ENCODE data around the gene TSHR. TPM values are rescaled to one million over a fixed set of nuclear protein-coding genes. Genes with fewer than 3 reads are reported as not detected.

The TSHR gene
- total RNA-seq, 1 donor = not detected

- H3K4me3 ChIP-seq (ENCODE audit: low read depth, low read length) = no peak overlapping the region
- DNase-seq (ENCODE audit: low read depth) = no peak
- TF ChIP-seq, protein P1, sequence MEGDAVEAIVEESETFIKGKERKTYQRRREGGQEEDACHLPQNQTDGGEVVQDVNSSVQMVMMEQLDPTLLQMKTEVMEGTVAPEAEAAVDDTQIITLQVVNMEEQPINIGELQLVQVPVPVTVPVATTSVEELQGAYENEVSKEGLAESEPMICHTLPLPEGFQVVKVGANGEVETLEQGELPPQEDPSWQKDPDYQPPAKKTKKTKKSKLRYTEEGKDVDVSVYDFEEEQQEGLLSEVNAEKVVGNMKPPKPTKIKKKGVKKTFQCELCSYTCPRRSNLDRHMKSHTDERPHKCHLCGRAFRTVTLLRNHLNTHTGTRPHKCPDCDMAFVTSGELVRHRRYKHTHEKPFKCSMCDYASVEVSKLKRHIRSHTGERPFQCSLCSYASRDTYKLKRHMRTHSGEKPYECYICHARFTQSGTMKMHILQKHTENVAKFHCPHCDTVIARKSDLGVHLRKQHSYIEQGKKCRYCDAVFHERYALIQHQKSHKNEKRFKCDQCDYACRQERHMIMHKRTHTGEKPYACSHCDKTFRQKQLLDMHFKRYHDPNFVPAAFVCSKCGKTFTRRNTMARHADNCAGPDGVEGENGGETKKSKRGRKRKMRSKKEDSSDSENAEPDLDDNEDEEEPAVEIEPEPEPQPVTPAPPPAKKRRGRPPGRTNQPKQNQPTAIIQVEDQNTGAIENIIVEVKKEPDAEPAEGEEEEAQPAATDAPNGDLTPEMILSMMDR (IDR thresholded peaks at IDR 0.05; ENCODE audit: insufficient read depth, low read depth, low read length) = no peak
These were observed 23.0 kb downstream of the TSHR start for GRCh38 chr14:80978403-80978802.

DNA sequence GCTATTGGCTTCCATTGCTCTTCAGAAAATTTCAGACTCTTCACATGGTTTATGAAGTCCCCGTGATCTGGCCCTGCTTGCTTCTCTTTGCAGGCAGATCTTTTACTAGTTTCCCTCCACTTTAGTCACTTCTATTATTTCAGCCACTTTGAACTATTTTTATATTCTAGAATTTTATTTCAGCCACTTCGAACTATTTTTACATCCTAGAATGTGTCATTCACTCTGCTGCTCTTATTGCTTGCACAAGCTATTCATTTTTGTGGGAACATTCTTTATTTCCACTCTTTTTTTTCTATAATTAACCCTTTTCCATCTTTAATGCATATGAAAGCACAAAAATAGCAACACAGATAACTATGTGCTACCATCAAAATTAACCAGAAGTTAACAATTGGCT is 24.5 kb downstream of the TSHR start:
- no peak for DNase-seq (ENCODE audit: low read depth)
- H3K4me3 ChIP-seq (ENCODE audit: low read depth, low read length) = no peak overlapping the region

GRCh38 chr14:80981156-80981555 is 25.7 kb downstream of the TSHR start:
- no peak for DNase-seq (ENCODE audit: low read depth)
- TF ChIP-seq, protein P1 (IDR thresholded peaks at IDR 0.05; ENCODE audit: insufficient read depth, low read depth, low read length) = no peak
- no peak overlapping the region for H3K4me3 ChIP-seq (ENCODE audit: low read depth, low read length)

More for the DNA sequence above, 24.5 kb downstream of the TSHR start:
- TF ChIP-seq, protein P1 (IDR thresholded peaks at IDR 0.05; ENCODE audit: insufficient read depth, low read depth, low read length) = no peak

GRCh38 chr14:80981673-80982072 is 26.3 kb downstream of the TSHR start:
- no peak for DNase-seq (ENCODE audit: low read depth)
- no peak overlapping the region for H3K4me3 ChIP-seq (ENCODE audit: low read depth, low read length)
- TF ChIP-seq, protein P1 (IDR thresholded peaks at IDR 0.05; ENCODE audit: insufficient read depth, low read depth, low read length) = no peak

GRCh38 chr14:80982711-80983110 is 27.3 kb downstream of the TSHR start:
- DNase-seq (ENCODE audit: low read depth) = no peak
- TF ChIP-seq, protein P1 (IDR thresholded peaks at IDR 0.05; ENCODE audit: insufficient read depth, low read depth, low read length) = no peak
- no peak overlapping the region for H3K4me3 ChIP-seq (ENCODE audit: low read depth, low read length)

DNA sequence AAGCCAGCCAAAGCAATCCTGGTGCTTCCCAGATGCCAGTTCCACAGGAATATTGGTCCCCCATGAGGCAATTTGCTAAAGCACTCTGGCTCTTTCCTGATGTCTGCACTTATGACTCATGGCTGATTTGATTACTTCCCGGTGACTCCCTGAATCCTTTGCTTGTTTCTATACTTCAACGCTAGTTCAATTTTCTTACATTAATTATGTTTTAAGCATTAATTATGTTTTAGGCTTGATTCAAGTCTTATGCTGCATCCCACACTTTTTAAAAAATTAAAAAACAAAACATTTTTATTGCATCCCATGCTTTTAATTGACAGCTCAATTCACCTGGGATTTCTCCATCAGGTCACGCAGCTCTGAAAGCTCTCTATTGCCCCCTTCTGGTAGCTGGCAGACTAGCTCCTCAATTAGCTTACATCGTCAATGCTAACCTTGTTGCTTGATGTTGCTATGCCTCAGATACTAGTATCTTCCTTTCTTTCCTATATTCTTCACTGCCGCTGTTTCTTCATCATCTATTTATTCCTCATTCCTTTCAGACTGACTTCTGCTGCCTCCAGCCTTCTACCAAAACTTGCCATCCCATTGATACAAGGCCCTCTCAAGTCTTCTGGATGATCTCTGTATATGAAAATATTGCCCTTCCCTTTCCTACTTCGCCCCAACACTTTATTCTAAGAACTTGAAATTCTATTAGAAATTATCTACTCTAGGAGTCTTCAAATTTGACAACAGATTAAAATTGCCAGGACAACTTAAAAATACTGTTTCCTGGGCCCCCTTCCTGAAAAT is 32.0 kb downstream of the TSHR start:
- peak; percentile 77 for DNase-seq (ENCODE audit: low read depth)
- TF ChIP-seq, protein P1 (IDR thresholded peaks at IDR 0.05; ENCODE audit: insufficient read depth, low read depth, low read length) = peak; percentile 96
- no peak overlapping the region for H3K4me3 ChIP-seq (ENCODE audit: low read depth, low read length)

Data from fibroblast of villous mesenchyme (primary cell).